RCC 7860 (cell line): ENCODE results near the gene FAM184B.

Experiments used
- DNase-seq: peaks from one replicate; pipeline ENCODE4 v3.0.0-alpha.2; 2015; ENCODE audit warnings: low spot score
- FAIRE-seq: peaks from 2 replicates; lab custom pipeline; 2012; peaks lifted over from hg19 to GRCh38; lab: Jason Lieb, UNC

Gene FAM184B

DNA sequence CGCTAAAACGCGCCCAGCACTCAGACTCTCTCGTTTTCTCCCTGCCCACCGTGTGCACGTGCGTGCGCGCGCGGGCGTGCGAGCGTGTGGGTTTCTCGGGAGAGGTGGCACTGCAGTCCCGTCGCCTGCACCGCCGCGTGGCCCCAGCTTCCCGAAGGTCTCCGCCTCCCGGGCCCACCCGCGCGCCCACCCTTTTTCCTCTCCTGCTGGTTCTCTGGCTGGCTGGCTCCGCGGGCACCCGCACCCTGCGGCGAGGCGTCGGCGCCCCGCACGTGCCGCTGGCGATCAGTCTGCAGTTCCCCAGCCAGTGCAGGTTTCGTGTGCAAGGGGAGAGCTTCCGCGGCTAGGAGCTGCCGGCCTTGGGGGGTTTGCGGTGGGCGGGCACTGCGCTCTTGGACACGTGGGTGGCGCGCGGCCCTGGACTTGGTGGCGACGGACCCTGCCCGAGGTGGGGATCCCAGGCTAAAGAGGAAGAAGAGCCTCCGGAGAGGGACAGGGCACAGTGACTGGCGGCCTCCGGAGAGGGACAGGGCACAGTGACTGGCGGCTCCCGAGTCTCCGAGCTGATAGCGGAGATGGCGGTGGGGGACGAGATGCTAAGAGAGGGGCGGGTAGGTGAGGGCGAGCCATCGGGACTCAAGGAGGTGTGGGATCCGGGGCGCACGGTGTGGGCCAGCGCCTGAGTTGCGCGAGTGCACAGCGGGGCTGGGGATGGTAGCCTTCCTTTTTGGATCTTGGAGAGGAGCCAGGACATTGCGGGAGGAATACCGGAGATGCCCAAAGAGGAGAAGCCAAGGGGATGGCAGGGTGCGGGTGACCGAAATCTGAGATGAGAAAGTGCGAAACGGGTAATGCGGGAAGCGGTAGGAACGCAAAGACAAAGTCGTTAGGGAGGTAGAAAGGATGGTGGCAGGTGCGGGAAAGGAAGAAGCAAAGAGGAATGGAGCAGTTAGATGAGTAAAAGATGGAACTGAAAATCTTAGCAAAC is at the start of gene FAM184B:
FAM184B (minus strand) TSS at position 322 of the 988 bp plus-strand sequence. CDS start 322 bp downstream, outside the sequence.
- FAIRE-seq (no peak), DNase-seq (no peak)

DNA sequence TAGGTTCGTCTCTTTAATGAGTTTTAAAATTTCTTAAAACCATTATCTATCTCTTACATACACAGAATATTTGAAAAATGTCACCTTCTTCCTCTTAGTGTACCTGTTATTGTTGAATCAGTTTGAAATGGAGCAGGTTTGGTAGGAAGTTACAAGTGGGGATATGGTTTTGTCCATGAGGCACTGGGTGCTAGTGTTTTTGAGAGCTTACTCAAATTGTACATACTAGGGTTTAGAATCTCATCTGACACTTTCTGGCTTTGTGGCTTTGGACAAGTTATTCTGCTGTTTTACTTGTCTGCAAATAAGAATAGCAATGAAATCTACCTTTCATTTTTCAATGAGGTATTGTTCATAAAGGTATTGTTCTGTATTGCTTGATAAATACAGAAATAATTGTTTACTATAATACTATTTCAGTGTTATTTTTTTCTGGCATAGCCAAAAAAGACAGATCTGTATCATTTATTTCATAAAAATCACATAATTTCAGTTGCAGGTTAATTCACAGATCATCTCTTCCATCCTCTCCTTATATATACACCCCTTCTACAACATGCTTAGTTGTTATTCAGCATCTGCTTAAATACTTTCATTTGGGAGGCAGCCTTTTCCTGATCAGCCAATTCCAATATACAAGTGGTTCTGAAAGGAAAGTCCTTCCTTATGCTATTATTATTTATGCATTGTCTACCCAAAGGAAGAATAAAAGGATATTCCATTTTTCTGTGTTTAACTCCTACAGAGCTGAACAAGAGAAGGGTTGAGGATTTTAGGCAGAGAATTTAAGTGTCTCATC is 42.6 kb upstream of the FAM184B start:
- FAIRE-seq (no peak), DNase-seq (no peak)

DNA sequence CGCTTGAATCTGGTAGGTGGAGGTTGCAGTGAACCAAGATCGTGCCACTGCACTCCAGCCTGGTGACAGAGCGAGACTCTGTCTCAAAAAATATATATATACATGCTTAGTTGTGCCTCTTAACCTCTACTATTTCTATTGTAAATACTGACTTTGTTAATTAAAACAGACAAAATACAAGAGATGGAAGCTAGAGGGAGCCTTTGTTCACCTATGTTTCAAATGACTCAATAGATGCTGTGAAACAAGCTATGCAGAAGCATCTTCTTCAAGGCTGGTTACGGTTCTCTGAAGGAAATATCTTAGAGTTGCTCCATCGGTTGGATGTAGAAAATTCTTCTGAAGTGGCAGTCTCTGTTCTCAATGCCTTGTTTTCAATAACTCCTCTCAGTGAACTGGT is 35.6 kb upstream of the FAM184B start:
- peak; percentile 35 for DNase-seq
- peak; percentile 38 for FAIRE-seq

DNA sequence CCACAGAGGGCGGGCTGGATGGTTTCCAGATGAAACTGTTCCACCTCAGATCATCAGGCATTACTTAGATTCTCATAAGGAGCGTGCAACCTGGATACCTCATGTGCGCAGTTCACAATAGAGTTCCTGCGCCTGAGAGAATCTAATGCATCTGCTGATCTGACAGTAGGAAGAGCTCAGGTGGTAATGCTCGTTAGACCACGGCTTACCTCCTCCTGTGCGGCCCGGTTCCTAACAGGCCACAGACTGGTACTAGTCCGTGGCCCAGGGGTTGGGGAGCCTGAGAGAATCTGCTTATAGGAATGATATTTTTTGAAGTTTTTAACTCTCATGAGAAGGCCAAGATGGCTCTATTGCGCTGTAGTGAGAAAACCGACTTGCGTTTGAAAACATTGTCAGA is 34.7 kb upstream of the FAM184B start:
- DNase-seq (no peak), FAIRE-seq (no peak)

DNA sequence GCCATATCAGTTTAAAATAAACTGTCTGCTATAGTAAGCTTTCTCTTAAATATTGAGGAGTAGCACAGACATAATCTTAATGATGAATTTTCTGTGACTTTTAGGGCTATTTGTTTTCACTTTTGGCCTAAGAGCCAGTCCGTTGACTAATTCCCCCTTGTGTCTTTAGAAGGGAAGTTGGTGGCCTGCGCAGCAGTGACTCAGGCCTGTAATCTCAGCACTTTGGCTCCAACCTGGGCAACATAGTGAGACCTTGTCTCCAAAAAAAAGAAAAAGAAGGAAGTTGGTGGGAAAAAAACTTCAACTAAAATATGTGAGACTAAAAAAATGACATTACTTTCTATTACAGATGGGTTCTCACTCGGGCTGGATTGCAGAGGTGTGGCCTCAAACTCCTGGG is 32.7 kb upstream of the FAM184B start:
- FAIRE-seq (peak; percentile 30), DNase-seq (no peak)

DNA sequence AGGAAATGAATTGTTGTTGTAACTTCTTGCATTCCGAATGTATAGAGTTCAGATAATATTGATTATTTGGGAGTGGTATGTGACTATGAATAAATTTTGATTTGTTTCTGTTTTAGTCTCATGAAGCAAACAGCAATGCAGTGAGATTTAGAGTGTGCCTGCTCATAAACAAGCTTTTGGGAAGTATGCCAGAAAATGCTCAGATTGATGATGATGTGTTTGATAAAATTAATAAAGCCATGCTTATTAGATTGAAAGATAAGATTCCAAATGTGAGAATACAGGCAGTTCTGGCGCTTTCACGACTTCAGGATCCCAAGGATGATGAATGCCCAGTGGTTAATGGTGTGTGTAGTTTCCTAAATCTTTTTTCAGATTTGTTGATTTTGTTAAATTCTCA is 31.4 kb upstream of the FAM184B start:
- FAIRE-seq (no peak), DNase-seq (no peak)

DNA sequence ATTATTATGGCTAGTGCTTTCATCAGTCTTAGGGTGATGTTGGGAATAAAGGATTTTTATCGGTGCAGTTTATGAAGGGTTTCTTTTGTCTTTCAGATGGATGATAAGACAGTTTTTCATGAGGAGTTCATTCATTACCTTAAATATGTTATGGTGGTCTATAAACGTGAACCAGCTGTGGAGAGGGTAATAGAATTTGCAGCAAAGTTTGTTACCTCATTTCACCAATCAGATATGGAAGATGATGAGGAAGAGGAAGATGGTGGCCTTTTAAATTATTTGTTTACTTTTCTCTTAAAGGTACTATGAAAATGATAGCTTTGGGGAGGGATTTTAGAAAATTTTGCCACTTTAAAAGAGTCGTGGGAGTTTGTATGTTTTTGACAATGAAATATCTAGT is 30.7 kb upstream of the FAM184B start:
- no peak for FAIRE-seq

DNA sequence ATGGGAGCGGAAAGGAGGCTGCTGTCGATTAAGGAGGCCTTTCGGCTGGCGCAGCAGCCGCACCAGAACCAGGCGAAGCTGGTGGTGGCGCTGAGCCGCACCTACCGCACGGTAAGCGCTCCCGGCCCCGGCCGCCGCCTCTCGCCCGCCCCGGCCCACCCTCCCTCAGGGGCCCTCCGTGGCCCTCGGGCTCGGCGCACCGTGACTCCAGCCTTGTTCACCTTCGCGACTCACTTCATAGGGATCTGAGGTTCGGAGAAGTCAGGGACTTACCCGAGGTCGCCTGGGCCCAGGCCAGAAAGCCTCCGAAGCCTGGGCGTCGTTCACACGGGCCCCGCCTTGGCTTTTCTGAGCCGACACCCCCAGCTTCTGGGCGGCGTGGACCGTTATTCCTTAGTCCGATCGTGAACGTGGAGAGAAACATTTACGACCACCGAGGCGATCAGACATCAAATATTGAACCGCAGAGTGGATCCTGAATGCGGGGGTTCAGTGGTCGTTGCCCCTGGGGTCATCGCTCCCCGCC is 29.7 kb upstream of the FAM184B start:
- DNase-seq: no peak
- no peak for FAIRE-seq

More for the DNA sequence above, 30.7 kb upstream of the FAM184B start:
- DNase-seq: no peak

DNA sequence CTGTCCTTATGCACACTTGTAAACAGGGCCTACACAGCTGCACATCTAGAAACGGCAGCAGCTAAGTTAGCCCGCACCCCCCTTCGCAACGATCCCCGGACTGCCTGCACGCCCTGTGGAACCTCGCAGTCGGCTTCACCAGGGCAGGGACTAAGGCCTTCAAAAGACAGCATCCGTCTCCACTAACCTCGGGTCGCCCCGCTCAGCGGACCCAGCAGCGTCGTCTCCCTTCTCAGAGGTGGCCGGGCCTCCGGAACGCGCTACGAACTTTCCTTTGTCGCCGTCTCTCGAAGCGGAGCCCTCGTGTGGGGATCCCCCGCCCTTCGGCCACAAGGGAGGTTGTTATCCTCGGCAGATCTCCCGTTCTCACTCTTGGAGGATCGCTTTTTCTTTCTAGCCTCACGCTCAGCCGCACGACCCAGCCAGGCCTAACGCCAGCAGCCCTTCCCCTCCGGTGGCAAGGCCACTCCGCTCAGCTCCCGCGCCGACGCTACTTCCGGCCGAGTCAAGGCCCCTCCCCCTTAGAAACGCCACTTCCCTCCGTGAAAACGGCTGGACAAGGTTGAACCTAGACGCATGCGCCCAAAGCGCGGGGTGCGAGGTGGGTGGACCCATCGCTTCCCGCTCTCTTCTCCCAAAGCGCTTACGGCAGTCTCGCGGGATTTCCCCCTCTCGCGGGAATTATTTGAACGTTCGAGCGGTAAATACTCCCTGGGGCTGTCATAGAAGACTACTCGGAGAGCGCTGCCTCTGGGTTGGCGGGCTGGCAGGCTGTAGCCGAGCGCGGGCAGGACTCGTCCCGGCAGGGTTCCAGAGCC is 29.0 kb upstream of the FAM184B start, which contains the start of the genes DCAF16 and NCAPG:
DCAF16 (minus strand) TSS at position 498 of the 818 bp plus-strand sequence. CDS start 6,616 bp downstream, outside the sequence.
NCAPG (plus strand) TSS at position 720 of the 818 bp plus-strand sequence. CDS start 99 bp downstream, outside the sequence.
- DNase-seq (peak; percentile 98), FAIRE-seq (peak; percentile 95)

DNA sequence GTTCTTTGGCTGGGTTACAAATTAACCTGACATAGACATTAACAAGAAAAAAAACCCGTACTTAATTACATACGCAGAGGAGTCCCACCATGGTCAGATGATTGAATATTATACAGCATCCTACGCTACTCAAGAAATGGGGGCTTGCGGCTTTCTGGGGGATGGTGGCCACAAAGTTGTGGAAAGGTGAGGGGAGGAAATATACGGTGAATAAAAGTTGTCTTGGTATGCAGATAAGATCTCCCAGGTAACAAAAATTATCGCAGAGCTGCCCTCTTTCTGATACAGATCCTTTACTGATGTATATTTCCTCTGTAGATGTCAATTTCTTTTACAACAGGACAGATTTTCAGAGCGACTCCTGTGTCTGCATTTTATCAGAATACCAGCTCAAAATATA is 28.2 kb upstream of the FAM184B start:
- DNase-seq (no peak), FAIRE-seq (no peak)

DNA sequence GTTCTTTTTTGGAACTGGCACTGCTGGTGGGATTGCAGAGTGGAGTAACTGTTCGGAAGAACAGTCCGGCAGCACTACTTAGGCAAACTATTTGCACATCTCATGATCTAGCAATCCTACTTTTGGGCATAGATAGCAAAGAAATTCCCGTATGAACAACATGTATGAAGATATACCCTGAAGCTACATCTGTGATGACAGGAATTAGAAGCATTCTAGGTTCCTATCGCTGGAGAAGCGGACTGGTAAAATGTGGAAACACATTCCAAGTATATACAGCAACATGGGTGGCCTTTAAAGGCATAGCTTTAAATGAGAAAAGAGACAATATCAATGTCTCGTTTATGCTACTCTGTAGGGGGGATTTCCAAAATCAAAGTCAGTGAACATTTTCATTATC is 26.0 kb upstream of the FAM184B start:
- no peak for FAIRE-seq
- DNase-seq: no peak

DNA sequence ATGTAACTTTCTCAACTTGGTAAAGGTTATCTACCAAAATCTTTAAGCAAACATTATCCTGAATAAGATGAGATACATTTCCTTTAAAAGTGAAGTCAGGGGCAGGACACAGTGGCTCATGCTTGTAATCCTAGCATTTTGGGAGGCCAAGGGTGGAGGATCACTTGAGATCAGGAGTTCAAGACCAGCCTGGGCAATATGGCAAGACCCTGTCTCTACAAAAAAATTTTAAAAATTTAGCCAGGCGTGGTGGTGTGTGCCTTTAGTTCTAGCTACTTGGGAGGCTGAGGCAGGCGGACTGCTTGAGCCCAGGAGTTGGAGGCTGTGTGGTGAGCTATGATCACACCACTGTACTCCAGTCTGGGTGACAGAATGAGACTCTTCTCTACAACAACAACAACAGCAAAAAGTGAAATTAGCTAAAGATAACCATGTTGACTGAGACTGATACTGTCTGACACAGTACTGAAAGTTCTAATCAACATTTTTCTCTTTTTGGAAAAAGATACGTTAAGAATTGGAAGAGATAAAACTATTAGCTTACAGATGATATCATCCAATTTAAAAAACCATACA is 24.2 kb upstream of the FAM184B start:
- FAIRE-seq: no peak
- DNase-seq: no peak

DNA sequence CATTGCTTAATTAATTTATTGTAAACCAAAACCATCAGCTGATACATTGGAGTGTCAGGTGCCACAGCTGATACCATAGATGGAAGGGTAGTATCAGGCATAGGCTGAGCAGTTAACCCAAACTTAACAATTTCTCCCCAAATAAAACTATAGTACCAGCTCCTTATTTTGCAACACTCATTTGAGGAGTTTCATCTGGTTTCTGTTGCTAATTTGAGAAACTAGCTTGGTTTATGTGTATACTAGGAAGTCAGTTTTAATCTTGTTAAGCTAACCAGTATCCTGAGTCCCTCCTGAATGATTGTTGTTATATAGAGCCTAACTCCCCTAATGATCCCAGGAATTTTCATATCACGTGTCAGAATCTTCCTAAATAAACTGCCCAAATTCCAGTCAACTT is 16.4 kb upstream of the FAM184B start:
- DNase-seq: no peak
- FAIRE-seq: no peak

DNA sequence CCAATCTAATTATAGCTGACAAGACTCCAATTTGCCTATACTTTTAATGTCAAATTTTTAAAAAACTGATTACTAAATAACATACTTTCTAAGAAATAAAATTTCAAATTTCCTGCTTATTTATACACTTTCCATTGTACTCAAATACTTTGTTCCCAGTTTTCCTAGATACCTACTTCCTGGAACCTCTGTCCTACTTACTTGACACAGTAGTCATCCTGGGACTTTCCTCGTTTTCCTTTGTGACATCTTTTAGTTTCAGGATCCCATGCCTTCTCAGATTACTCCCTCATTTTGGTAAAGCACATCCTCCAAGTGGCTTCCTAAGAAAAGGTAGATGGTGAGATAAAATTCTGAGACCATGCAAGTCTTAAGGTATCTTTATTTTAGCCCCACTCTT is 13.3 kb upstream of the FAM184B start:
- no peak for DNase-seq
- no peak for FAIRE-seq

DNA sequence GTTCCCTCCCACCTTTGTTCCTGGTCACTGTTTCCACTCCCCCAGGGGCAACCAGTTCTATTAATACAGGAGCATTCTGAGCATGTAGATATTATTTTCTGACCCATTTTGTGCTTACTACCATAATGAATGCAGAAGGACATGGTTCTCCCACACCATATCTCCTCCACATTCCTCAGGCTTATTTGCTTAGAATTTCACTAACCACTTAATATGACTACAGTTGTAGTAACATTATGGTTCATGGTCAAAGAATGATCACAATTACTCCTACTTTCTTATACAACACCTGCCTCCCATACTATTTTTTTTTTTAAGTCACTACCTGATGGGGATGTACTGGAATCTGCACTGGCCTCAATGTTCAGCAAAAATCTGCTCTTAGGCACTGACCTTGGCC is 7.5 kb upstream of the FAM184B start:
- FAIRE-seq (no peak), DNase-seq (no peak)

DNA sequence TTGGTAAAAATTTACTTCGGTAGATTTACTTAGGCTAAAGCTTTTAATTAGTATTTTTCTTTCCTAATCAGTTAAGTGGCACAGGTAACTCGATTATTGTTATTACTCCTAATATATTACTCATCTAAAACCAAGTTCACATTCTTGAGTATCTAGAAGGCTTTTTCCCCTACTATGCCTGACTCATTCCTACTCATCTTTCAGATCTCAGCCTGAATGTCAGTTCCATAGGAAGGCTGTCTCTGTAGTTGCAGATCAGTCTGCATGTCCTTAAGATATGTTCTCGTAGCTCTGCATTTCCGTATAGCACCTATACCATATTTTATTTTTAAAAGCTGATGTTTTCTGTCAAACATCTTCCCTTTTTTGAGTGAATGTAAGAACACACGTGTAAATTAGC is 5.9 kb upstream of the FAM184B start:
- DNase-seq: peak; percentile 64

DNA sequence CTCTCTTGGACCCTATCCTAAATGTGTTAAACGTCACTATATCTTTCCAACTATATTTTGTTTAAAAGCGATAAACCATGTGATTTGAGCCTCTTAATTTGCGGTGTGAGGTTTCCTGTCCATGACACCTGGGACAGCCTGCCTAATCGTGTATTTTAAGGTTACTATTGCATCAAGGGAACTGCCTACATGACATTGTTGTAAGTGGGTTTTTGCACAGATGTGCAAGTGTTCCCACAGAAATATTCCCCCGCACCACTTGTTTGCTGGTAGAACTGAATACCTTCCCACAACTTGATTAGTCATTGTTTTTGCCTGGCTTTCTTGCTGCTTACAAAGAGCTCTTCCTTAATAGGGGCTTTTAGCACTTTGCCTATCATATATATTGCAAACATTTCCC is 5.1 kb upstream of the FAM184B start:
- FAIRE-seq (no peak), DNase-seq (no peak)

More for the DNA sequence above, 5.9 kb upstream of the FAM184B start:
- peak; percentile 81 for FAIRE-seq

DNA sequence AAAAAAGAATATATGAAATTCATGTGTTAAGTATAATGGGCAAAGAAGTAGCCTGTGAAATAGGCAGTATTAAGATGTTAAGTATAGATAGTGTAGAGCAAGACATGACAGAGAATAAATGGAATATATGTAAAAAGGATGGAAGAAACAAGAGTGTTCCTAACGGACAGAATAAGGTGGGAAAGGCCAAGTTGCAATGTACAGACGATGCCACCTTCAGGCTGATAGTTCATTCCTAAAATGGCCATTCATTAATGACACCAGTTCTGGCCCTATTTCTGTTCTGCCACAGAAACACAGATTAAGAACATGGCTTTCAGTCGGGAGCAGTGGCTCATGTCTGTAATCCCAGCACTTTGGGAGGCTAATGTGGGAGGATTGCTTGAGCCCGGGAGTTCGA is 4.4 kb upstream of the FAM184B start:
- DNase-seq (no peak), FAIRE-seq (no peak)

DNA sequence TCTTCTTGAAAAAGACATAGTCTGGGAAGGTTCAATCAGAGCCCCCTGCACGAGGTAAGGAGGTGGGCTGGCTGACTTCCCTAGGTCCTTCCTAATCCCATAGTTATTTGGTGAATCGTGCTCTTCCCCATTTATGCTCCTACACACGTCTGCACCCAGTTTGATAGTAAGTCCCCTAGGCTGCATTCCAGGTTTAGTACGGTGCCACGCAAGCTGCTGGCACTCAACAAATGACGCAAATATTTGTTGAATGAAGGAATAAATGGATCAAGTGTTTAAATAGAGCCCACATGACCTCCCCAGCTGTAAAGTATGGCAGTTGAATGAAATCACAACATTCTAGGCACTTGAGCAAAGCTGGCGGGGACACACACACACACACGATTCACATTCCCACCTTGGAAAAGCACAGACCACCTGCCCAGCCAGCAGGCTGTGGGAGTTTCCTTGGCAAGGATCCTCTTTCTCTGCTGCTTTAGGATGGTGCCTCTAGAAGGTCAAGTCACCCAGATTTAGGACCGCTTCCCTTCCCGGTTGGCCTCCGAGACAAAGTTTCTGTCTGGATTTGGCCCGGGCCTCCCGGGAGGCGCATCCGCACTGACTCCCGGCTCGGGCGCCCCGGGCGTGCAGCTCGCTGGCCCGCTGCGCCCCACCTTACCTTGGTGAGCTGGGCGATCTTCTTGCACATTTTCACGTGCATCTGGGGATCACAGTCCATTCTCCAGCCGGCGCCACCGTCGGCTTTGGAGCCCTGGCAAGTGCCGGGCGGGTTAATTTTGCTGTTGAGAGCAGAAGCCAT is 721 bp downstream of the FAM184B start:
- FAIRE-seq (no peak), DNase-seq (no peak)
